HepG2 (cell line): ENCODE results near the gene ZNF513. TPM values are rescaled to one million over a fixed set of nuclear protein-coding genes. Genes with fewer than 3 reads are reported as not detected.
A peak's percentile ranks its signal among the peaks of the same experiment; 100 is the strongest.

Experiments used
- CEBPZ ChIP-seq: IDR thresholded peaks from 2 replicates; pipeline ENCODE4 v1.6.1; 2012; ENCODE audit warnings: low read length, improper control_type of control experiment
- ISX ChIP-seq: sonication (generic); formaldehyde crosslinking; conservative IDR thresholded peaks from 2 replicates; pipeline ENCODE4 v1.5.0; 2020; ENCODE audit warnings: missing genetic modification reagents
- KLF13 ChIP-seq: sonication (generic); formaldehyde crosslinking; IDR thresholded peaks from 2 replicates; pipeline ENCODE4 v1.4.0; 2020; ENCODE audit warnings: mild to moderate bottlenecking, missing genetic modification reagents
- LCORL ChIP-seq, 2 experiments: fragments of 450-650 bp in 1 of 2; sonication (generic) in 1 of 2; formaldehyde crosslinking in 1 of 2; IDR thresholded peaks; 2 replicates each; pipeline versions ENCODE4 v1.5.0 to v1.6.1; 2017 to 2020; ENCODE audit warnings: antibody characterized with exemption in 1 of 2, missing genetic modification reagents in 1 of 2
- MNT ChIP-seq: fragments of 450-650 bp; IDR thresholded peaks from 2 replicates; pipeline ENCODE4 v1.6.1; 2016
- MYC ChIP-seq: sonication (generic); formaldehyde crosslinking; IDR thresholded peaks from 2 replicates; pipeline ENCODE4 v1.9.0; 2021; ENCODE audit warnings: missing genetic modification reagents, borderline replicate concordance
- NR2C2 ChIP-seq: sonication (generic); formaldehyde crosslinking; IDR thresholded peaks from 2 replicates; pipeline ENCODE4 v1.4.0; 2020; ENCODE audit warnings: missing genetic modification reagents, mild to moderate bottlenecking, moderate library complexity, borderline replicate concordance
- PCBP2 ChIP-seq: fragments of 200-400 bp; formaldehyde crosslinking; optimal IDR thresholded peaks from 2 replicates; pipeline ENCODE3; 2018; ENCODE audit warnings: low read length, low read depth; ENCODE audit not compliant: poor library complexity, severe bottlenecking
- REPIN1 ChIP-seq: sonication (generic); formaldehyde crosslinking; IDR thresholded peaks from 2 replicates; pipeline ENCODE4 v1.8.0; 2022; ENCODE audit warnings: missing genetic modification reagents, low read depth, mild to moderate bottlenecking, borderline replicate concordance
- ZBTB38 ChIP-seq: sonication (generic); formaldehyde crosslinking; IDR thresholded peaks from 2 replicates; pipeline ENCODE4 v1.5.1; 2020; ENCODE audit warnings: mild to moderate bottlenecking, missing genetic modification reagents
- ZFP36L1 ChIP-seq: sonication (generic); formaldehyde crosslinking; IDR thresholded peaks from 2 replicates; pipeline ENCODE4 v1.8.0; 2022; ENCODE audit warnings: mild to moderate bottlenecking, missing genetic modification reagents, moderate library complexity
- ZKSCAN8 ChIP-seq: IDR thresholded peaks from 2 replicates; pipeline ENCODE4 v1.6.1; 2016; ENCODE audit warnings: borderline replicate concordance, missing genetic modification reagents, missing compliant biosample characterization
- ZNF138 ChIP-seq: sonication (generic); formaldehyde crosslinking; IDR thresholded peaks from 2 replicates; pipeline ENCODE4 v1.5.0; 2020; ENCODE audit warnings: mild to moderate bottlenecking, low read depth, missing genetic modification reagents
- ZNF296 ChIP-seq: sonication (generic); formaldehyde crosslinking; conservative IDR thresholded peaks from 2 replicates; pipeline ENCODE4 v1.5.0; 2020; ENCODE audit warnings: mild to moderate bottlenecking, missing genetic modification reagents
- ZNF615 ChIP-seq: sonication (generic); formaldehyde crosslinking; IDR thresholded peaks from 2 replicates; pipeline ENCODE4 v1.5.0; 2020; ENCODE audit warnings: mild to moderate bottlenecking, missing genetic modification reagents, borderline replicate concordance
- ZNF646 ChIP-seq: sonication (generic); formaldehyde crosslinking; IDR thresholded peaks from 2 replicates; pipeline ENCODE4 v1.9.0; 2021; ENCODE audit warnings: mild to moderate bottlenecking, missing genetic modification reagents
- ZNF746 ChIP-seq: sonication (generic); formaldehyde crosslinking; IDR thresholded peaks from 2 replicates; pipeline ENCODE4 v1.8.0; 2022; ENCODE audit warnings: mild to moderate bottlenecking, missing genetic modification reagents
- polyA plus RNA-seq, 8 experiments: library from polyadenylated mRNA; depleted of rRNA in 3 of 8; stranded (reverse) in 7 of 8; unstranded in 1 of 8; fragments of >200 nt; fragmentation: Illumina TruSeq in 4 of 8; extraction: Trizol in 4 of 8; gene quantifications; 2 replicates each; pipeline versions ENCODE4 v1.2.1 to v1.2.3, GENCODE V29; 2011 to 2016; ENCODE audit warnings: low read depth in 4 of 8, missing spikeins in 1 of 8, mixed read lengths in 1 of 8; ENCODE audit not compliant: insufficient read depth in 1 of 8
- total RNA-seq, 5 experiments: library from RNA; depleted of rRNA; stranded (reverse); fragments of >200 nt; fragmentation: Illumina TruSeq; extraction: Trizol; gene quantifications; 2 replicates each; pipeline ENCODE4 v1.2.3, GENCODE V29; 2016; ENCODE audit warnings: low read depth in 1 of 5

ZNF513 gene
- total and polyA plus RNA-seq, 2 of the 13 experiments (the other 11 are each of a cell fraction or from before 2014, with no cell fraction given): 4.9 to 6.3 TPM

- TF ChIP-seq ZNF746 (CRISPR knock-in tag) (peak; percentile 55; the same call in 1 of the 2 replicates), ISX (CRISPR knock-in tag) (no peak), LCORL (IDR thresholded peaks at IDR 0.05) (no peak), LCORL (CRISPR knock-in tag; IDR thresholded peaks at IDR 0.05) (peak; percentile 81; the same call in 1 of the 2 replicates), ZNF296 (CRISPR knock-in tag) (no peak), REPIN1 (CRISPR knock-in tag) (peak; percentile 82), PCBP2 (no peak), ZBTB38 (no peak; the same call in 1 of the 2 replicates), ZNF138 (CRISPR knock-in tag) (no peak; the same call in 1 of the 2 replicates), MNT (peak; percentile 90), CEBPZ (no peak), ZFP36L1 (CRISPR knock-in tag) (peak; percentile 87), ZKSCAN8 (no peak), KLF13 (peak; percentile 95), NR2C2 (CRISPR knock-in tag) (peak; percentile 96), ZNF615 (CRISPR knock-in tag) (peak; percentile 32; the same call in 1 of the 2 replicates), ZNF646 (CRISPR knock-in tag) (no peak), MYC (peak; percentile 96)
Observed at GRCh38 chr2:27356382-27357181, 24.0 kb downstream of the ZNF513 start, which contains the start of gene GTF3C2 (continued).
